Activated T-cell treated with anti-CD3 and anti-CD28 coated beads for 4 hours (primary cell): ENCODE measurements around the gene RFX3.
A peak's percentile ranks its signal among the peaks of the same experiment; 100 is the strongest.

Source experiments
- DNase-seq: peaks from one replicate; pipeline ENCODE4 v3.0.0-alpha.2; 2020

Gene RFX3

DNA sequence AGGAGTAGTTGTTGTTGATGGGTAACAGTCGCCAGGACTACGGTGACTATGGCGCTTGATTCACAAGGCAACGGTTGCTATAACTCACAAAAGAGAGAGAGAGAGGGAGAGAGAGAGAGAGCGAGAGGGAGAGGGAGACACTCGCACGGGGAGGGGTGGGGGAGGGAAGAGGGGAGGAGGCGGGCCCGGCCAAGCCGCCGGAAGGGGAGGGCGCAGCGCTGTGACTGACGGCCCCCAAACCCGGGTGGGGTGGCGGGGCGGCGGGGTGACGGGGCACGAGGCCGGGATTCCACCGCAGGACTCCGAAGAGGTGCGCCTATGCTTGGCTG is at the start of gene RFX3:
TSS of gene RFX3 (minus strand) at position 166 of the 329 bp plus-strand sequence. CDS start 130,413 bp downstream, outside the sequence.
- peak; percentile 89 for DNase-seq

DNA sequence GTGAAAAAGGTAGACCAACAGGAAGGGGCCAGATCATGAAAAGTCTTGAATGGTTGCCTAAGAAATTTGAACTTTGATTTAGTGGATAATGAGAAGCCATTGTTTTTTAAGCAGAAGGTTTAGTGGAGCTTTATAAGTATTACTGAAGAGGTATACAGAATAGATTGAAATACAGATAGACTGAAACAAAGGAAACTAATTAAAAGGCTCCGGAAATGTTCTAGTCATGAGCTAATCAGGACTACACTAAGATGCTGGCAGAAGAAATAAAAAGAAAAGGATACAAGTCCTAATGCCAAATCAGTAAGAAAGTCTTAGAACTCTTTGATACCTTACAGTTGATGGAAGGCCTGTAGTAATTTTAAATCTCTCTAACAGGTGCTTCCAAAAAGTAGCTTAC is 45.7 kb upstream of the RFX3 start:
- no peak for DNase-seq

GRCh38 chr9:3569529-3569928 is 43.7 kb upstream of the RFX3 start:
- DNase-seq: no peak

GRCh38 chr9:3567988-3568387 is 42.2 kb upstream of the RFX3 start:
- no peak for DNase-seq

DNA sequence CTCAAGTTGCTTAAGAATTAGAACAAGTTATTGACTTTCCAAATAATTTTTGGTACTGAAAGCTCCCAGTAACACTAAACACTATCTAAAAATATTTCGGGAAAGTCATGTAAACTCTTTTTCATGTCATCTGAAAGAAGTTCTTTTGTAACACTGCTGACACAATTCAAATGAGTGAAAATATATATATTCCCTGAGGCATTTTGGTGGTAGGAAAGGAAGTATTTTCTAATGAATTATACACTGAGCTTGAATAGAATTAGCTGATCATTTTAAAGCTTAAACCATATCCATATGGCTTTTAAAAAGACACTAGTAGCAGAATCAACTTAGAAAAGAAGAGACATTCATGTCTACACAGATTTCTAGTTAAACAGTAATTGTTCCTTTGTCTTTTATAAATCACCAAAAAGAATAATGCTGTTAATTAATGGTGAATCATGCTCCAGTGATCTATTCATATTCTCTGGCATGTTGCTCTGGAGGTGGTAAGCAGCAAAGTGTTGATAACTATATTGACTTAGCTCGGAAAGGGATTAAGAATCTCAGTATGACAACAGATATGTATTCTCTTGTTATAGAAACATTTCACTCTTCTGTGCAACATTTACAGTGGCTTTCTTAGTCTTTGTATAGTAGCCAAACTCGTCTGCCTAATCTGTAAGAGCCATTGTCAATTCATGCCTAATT is 27.4 kb upstream of the RFX3 start:
- no peak for DNase-seq

DNA sequence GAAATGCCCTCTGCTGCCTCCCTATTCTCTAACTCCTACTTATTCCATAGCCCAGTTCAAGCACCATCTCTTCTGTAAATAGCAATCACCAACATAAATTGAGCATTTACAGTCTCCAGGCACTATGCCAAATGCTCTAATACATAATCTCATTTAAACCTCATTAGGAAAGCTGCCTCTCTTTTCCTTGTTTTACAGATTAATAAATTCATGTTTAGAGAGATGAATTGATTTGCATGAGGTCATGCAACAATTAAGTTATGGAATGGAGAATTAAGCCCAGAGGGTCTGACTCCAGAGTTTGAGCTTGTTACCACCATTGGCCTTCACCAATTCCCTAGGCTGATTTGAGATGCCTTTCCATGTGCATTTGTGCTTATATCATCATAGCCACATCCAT is 23.4 kb upstream of the RFX3 start:
- DNase-seq: no peak

DNA sequence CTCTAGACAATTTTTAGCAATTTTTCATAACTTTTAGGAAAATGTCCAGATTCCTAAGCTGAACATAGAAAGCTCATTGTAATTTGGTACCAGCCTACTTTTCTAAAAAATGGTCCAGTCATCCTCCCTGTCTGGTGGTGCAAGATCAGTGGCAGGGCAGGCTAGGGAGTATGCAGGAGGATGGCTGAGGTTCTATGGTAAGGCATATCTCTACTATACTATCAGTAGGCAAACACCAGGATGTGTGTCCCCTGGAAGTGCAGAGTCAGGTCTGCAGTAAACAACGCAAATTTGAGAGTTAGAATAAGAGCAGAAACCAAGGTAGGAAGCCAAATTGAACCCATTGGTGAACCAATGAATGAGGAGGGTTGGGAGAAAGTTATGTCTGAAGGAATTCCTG is 22.8 kb upstream of the RFX3 start:
- no peak for DNase-seq

DNA sequence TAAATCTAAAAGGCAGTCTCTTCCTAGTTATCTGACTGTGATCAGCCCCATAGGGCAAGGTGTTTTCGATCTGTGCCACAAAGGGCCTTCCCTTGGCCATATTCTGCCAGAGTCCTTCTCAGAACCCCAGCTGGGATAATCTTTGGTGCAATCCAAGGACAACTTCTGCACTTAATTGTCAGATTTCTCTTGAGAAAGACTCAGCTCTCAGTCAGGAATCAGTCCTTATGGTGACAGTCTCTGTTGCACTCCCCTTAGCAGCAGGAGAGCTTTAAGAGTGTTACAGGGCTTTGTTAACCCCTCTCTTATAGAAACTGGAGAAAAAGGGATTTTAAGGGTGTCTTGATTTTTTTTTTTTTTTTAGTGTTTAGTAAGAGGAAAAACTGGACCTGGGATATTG is 15.4 kb upstream of the RFX3 start:
- DNase-seq: no peak

- DNase-seq: no peak
Measured at GRCh38 chr9:3534614-3535404, 9.0 kb upstream of the RFX3 start.

GRCh38 chr9:3532158-3532557 is 6.4 kb upstream of the RFX3 start:
- no peak for DNase-seq

DNA sequence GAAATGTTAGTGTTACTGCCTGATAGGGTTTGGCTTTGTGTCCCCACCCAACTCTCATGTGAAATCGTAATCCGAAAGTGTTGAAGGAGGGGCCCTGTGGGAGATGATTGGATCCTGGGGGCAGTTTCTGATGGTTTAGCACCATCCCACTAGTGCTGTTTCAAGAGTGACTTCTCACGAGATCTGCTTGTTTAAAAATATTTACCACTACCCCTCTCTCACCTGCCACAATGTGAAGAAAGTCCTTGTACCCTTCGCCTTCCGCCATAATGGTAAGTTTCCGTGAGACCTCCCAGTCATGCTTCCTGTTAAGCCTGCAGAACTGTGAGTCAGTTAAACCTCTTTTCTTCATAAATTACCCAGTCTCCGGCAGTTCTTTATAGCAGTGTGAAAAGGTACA is 2.6 kb upstream of the RFX3 start:
- peak; percentile 42 for DNase-seq

- no peak for DNase-seq
Measured at GRCh38 chr9:3526997-3527940, 1.5 kb upstream of the RFX3 start.

GRCh38 chr9:3526165-3526996 is 580 bp upstream of the RFX3 start:
- DNase-seq: peak; percentile 86

DNA sequence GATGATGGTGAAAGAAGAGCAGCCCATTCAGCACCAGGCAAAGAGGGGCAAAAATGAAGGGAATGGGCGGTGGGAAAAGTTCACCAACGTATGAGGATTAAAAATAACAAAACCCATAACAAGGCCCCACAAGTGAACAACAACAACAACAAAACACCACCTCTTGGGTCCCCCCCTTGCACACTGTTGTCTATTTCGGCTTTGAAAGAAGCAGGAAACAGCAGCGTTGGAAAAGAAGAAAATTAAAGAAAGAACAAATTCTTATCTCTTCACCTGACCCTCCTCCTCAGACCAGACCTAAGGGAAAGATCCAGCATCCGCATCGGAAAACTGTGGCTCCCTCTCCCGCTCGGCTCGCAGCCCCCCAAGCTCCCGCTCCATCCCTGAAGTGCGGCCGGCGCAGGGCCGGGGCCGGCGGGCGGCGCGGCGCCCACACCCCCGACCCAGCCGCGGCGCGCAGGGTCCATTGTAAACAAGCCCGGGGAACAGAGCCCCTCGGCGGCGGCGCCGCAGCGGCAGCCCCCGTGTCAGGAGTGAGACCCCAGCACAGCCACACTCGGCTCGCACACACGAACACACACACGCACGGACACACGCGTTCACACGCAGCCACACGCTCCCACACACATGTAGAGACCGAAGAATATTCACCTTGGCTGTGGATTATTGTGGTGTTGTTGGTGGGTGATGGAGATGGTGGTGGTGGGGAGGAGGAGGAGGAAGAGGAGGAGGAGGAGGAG is 535 bp downstream of the RFX3 start:
- DNase-seq: no peak

GRCh38 chr9:3521966-3522365 is 3.8 kb downstream of the RFX3 start:
- no peak for DNase-seq

GRCh38 chr9:3520564-3520963 is 5.2 kb downstream of the RFX3 start:
- no peak for DNase-seq

GRCh38 chr9:3517377-3518048 is 8.3 kb downstream of the RFX3 start:
- DNase-seq: no peak

DNA sequence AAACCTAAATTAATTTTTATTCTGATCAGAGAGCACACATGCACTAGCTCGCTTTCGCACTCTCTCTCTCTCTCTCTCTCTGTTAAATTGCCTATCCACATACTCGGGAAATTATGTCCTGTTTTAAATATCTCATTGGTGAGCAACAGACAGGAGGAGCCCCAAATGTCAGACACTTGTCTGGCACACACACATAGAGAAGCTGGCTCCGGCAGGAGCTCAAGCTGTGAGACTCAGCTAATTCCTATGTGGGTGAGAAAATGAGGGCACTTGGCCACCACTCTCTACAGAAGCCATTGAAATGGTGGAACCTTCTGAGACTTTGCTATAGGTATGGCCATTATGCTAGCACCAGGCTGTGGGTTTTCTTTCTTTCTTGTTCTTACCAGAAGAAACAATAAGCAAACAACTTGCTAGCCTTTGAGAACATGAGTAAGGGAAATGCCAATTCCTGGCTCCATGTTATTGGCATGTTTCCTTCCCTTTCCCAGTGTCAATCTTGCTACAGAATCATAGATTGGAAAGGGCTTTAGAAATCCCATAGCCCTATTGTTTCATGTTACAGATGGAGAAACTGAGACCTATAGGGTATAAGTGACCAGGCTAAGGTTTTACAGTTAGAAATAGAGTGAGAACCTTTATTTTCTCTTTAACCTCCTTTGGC is 9.0 kb downstream of the RFX3 start:
- DNase-seq: no peak

GRCh38 chr9:3515405-3515804 is 10.4 kb downstream of the RFX3 start:
- no peak for DNase-seq

- DNase-seq: no peak
Measured at GRCh38 chr9:3514786-3515185, 11.0 kb downstream of the RFX3 start.
